HG03378 (cell line): ENCODE measurements around the gene SCRN1.
"Not testable (repeated sequence)": the region's sequence is repeated elsewhere in the genome, so short reads cannot be mapped to it uniquely, and the experiment has no call there.

Experiments
- ATAC-seq: cut with Tn5 transposase; IDR thresholded peaks from one replicate; pipeline ENCODE4 v1.9.1; 2021; ENCODE audit warnings: mild to moderate bottlenecking, moderate library complexity; ENCODE audit not compliant: unreplicated experiment

SCRN1 gene

DNA sequence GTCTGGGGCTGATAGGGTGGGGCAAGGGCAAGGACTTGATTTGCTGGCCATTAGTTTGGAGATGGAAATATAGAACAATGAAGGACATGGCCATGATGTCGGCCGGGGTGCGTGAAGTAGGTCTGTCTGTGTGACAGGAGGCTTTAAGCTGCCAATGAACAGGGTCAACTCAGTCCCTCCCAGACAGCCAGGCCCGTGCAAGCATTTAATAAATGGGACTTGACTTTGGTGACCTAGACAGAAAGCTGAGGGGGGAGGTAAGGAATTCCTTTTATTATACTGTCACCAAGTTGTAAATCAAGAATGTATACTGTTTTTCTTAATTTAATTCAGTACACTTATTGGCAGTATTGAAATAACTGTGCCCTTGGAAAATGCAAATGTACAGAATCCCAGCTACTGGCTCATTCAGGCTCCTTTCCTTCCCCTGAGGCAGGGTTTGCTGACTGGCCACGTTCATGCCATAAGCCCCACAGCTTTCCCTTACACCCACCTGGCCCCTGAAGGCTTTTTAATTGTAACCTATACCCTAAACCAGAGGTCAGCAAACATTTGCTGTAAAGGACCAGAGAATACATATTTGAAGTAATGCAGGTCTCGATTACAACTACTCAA, 96.1 kb downstream of the SCRN1 start:
- ATAC-seq, result no peak

DNA sequence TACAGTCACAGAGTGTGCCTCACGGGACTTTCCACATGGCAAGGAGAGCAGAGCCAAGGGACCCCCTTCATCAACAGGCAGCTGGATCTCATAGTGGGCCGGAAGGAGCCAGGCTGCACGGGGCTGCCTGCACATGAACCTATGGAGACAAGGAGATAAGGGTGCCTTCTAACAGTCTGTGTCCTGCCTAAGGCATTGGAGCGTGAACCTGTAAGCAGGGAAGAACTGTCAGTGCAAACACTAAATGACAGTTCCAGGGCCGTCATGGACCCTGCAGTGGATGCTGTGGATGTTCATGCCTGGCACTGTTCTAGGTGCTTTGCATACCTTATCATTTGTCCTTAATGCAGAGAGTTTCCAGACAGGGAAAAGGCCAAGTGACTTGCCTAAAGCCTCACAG, 97.4 kb downstream of the SCRN1 start:
- ATAC-seq, result no peak

DNA sequence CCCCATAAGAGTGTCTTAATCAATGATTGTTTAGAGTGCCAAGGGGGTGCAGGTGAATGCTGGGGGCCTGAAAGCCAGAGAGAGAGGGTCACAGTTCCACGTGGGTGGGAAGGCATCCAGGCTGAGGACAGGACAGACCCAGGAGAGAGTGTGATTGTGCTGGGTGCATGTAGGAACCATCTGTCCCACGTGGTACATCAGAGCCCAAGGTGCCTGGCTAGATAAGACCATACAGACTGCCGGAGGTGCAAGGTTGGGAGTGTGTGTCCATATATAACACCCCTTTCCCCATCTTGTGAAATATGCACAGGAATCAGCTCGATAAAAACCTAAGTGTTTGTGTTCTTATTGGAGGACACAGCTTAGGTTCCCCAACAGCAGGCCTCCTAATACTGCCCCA, 97.8 kb downstream of the SCRN1 start:
- ATAC-seq, result no peak

GRCh38 chr7:29890786-29891185, 98.8 kb downstream of the SCRN1 start:
- ATAC-seq, result not testable (repeated sequence)

DNA sequence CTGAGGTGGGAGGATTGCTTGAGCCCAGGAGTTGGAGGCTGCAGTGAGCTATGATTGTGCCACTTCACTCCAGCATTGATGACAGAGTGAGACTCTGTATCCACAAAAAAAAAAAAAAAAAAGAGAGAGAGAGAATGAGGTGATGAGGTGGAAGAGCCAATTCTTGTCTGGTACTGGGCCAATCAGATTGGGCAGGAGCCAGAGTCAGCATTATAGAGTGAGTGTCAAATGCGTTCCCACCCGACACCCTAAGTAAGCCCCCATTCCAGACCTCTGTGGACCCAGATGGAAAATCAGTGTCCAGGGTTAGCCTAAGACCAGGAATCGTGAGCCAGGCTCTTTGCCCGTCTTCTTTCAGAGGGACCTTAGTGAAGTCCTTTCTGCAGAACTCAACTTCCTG, 99.3 kb downstream of the SCRN1 start:
- no peak for ATAC-seq

DNA sequence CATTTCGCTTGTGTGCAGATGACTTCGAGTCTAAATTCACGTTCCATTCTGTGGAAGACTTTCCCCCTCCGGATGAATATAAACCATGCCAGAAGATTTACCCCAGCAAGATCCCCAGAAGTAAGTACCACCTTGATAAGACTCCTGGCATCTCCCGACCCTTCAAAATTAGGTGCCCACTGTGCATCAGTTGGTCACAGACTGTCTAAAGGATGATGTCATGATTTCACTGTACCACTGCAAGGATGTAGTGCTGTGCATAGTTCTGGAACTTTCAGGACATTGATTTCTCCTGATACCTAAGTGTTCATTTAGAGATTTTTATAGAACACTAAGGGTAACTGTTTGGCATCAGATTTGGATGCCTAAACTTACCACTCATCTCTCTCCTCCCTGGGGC, 100.3 kb downstream of the SCRN1 start:
- ATAC-seq, result no peak

DNA sequence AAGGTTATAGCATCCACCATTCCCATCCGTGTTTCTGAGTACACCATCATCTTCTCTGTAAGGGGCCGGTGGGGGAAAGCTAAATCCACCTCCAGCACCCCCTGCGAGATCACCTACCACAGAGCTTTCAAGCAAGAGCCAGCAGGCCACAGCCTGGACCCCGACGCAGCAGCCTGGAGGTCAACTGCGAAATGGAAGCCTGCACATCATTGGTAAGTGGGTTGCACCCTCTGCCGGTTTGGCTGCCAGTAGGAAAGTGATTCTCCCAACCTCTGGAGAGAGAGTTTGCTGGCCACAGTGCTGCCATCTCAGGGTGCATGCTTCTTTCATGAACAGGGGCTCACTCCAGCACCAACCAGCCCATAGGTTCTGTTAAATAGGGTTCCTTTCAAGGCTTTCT, 101.6 kb downstream of the SCRN1 start:
- no peak for ATAC-seq

DNA sequence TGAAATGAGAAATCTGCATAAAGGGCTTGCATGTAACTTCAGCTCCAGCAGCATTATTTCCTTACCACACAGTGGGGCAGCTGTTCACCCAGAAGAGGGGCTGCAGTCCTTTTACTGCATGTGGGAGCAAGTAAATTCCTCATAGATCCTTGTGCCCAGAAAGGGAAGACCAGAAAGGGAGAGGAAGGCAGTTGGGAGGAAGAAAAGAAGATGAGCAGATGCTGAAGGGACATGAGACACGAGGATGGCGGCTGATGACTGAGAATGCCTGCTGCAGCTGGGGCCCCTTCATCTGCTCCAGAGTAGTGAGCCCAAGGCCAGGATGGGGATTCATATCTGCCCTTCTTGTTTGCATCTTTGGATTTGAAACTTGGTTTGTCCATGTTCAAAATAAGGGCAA, 102.8 kb downstream of the SCRN1 start:
- no peak for ATAC-seq

DNA sequence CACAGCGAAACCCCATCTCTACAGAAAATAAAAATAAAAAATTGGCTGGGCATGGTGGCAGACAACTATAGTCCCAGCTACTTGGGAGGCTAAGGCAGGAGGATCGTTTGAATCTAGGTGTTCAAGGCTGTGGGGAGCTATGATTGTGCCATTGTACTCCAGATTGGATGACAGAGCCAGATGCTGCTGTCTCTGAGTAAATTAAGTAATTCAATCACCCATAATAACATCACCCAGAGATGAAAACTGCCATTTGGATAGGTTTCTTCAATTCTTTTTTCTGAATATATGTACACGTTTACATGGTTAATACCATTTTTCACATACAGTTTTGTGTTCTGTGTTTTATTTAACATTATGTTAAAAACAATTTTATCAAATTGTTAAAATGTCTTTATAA, 104.0 kb downstream of the SCRN1 start:
- no peak for ATAC-seq

- no peak for ATAC-seq
Observed at GRCh38 chr7:29884399-29885272, 105.0 kb downstream of the SCRN1 start.

- ATAC-seq, result no peak
Observed at GRCh38 chr7:29883462-29884398, 105.9 kb downstream of the SCRN1 start.

DNA sequence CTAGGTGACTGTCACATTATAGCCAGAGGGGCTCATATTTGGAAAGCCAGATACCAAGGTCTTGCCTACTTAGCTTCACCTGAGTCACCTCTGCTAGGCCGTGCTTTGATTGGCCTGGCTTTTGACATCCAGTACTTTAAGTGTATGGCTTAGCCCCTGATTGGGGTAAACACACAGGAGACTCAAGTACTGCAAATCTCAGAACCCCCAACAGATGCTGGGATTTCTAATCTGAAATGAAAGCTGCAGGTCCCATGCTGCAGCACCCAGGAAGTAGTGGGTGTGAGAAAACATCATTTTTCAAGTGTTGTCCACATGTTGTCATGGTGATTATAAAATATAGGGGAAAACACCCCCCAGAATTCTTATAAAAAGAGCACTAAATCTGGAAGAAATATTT, 107.1 kb downstream of the SCRN1 start:
- ATAC-seq, result no peak

GRCh38 chr7:29881724-29882123, 107.9 kb downstream of the SCRN1 start:
- ATAC-seq, result no peak

GRCh38 chr7:29879609-29880008, 110.0 kb downstream of the SCRN1 start:
- ATAC-seq, result no peak

DNA sequence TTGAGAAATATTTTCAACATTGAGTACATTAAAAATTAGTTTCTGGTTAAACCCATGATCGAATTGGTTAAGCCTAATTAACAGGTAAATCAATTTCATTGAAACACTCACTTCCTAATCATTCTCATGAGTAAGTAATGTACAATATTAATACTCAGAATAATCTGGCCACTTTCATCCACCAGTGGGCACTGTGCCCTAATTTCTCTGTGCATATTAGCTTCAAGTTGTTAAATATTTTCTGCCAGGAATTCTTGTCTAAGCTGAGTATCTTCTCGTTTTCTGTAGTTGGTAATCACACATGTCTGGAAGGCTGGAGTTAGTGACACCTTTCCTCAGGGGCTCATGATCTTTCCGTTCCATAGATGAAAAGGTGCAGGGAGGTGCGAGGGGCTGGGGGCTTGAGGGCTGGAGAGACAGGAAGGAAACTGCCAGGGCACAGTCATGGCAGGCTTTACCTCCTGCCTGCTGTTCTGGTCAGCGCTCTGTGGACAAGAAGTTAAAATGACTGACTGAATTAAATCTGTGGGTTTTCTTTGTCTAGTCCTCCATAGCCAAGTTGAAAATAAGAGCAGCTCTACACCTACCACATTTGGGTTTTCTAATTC, 111.4 kb downstream of the SCRN1 start:
- no peak for ATAC-seq

DNA sequence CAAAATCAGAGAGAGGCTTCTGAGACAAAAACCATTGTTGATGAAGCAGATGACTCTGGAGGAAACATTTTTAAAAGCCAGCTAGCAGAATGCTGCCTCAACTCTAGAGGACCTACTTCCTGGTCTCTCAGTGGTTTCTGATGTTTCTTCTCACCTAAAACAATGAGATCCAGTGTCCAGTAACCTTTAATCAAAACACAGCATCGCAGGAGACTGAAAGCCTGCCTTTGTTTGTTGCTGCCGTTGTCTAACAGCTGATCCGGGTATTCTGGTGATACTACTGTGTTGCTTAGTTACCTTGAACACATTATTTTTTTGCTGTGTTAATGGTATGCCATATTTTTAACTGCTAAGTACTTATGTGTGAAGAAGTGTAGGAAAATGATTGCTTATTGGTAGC, 112.4 kb downstream of the SCRN1 start:
- no peak for ATAC-seq

DNA sequence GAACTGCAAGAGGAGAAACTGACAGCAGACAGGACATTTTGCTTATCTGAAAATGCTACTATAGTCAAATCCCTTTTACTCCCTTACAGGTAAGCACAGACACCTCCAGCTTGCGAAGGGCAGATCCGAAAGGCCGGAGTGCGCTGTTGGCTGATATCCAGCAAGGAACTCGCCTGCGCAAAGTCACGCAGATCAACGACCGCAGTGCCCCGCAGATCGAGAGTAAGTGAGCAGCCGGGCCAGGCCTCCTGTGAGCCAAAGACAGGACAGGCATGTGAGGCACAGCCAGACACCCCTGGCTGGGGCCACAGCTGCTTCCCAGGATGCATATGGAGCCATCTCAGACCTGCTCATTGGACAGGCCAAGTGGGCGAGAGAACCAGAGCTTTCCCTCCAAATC, 113.9 kb downstream of the SCRN1 start:
- no peak for ATAC-seq

DNA sequence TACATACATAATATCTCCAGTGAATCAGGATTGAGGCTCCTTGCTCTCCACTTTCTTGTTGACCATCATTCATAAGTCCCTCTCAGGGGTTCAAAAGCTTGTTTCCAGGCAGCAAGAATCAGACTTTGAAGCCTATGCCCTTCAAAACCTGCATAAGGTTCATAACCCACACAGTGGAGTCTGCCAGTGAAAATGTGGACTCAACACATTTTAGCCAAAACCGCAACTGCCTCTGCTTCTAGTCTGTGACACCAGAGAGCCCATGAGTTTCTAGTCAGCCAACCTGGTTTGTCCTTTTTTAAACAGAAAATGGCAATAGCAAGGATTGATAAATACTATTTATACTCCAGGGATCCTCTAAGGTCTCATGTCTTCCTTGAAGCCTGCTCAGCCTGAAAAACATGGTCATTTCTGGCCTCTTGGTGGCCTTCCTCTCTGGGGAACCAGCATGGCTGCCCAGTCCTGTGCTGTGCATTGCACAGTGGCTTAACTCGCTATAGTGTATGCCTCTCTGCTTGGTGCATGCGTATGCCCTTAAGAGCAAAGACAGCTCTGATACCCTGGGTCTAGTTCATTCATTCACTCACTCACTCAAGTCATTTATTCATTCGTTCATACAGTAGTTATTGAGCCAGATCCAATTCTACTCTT, 115.8 kb downstream of the SCRN1 start:
- no peak for ATAC-seq

GRCh38 chr7:29871787-29872398, 117.7 kb downstream of the SCRN1 start:
- ATAC-seq, result no peak
